ENCODE data around the gene ITGA7.

DNA sequence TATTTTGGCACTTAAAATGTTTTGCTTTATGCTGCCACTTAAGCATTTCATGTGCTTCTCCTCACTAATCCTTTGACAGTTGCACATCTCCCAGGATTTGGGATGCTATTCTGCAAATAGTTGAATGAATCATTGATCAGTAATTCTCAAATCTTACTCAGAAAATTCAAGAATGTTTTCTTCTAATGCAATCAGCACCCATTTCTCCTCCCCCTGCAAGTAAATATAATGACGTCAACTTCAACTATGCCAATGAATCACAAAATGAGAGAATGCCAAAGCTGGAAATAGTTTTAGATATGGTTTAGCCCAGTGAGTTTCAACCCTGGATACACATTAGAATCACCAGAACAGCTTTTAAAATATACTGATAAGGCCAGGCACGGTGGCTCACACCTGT lies 6.0 kb upstream of the ITGA7 start:
- TF ChIP-seq, protein P1, sequence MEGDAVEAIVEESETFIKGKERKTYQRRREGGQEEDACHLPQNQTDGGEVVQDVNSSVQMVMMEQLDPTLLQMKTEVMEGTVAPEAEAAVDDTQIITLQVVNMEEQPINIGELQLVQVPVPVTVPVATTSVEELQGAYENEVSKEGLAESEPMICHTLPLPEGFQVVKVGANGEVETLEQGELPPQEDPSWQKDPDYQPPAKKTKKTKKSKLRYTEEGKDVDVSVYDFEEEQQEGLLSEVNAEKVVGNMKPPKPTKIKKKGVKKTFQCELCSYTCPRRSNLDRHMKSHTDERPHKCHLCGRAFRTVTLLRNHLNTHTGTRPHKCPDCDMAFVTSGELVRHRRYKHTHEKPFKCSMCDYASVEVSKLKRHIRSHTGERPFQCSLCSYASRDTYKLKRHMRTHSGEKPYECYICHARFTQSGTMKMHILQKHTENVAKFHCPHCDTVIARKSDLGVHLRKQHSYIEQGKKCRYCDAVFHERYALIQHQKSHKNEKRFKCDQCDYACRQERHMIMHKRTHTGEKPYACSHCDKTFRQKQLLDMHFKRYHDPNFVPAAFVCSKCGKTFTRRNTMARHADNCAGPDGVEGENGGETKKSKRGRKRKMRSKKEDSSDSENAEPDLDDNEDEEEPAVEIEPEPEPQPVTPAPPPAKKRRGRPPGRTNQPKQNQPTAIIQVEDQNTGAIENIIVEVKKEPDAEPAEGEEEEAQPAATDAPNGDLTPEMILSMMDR (conservative IDR thresholded peaks at IDR 0.05 in 1 of 2, IDR thresholded peaks at IDR 0.05 in 1 of 2; ENCODE audit: extremely low read depth in 1 of 2, insufficient read depth in 1 of 2, low read depth in 1 of 2, low read length in 2 of 2): no peak
- TF ChIP-seq EZH2 (IDR thresholded peaks at IDR 0.05; ENCODE audit: borderline replicate concordance, low read length): no peak
